IMR-90 (cell line): Measurements from ENCODE around the gene EXOC5. TPM values are rescaled to one million over a fixed set of nuclear protein-coding genes. Genes with fewer than 3 reads are reported as not detected.

Experiments used
- ATAC-seq: fragments of 200-7000 bp; cut with Tn5 transposase; 2 replicates; pipeline ENCODE4 v1.9.1; 2020; ENCODE audit warnings: low read depth, mild to moderate bottlenecking, moderate library complexity
- BruUV-seq: library from RNA; stranded (reverse); fragments of 400-500 nt; replicated peaks from 2 replicates; lab custom pipeline; 2021; lab: Mats Ljungman, UMichigan
- CTCF ChIA-PET: fragments of 300-600 bp; formaldehyde crosslinking; extraction: SDS; loops from one replicate; lab custom pipeline; 2021; ENCODE audit warnings: antibody characterized with exemption; lab: Yijun Ruan, JAX
- POLR2A ChIA-PET: fragments of 300-600 bp; sonication (Branson Sonifier 250); formaldehyde crosslinking; loops from one replicate; lab custom pipeline; 2022; ENCODE audit warnings: antibody characterized with exemption; ENCODE audit not compliant: unreplicated experiment; lab: Charles Lee
- DNase-seq: peaks from one replicate; pipeline ENCODE4 v3.0.0; 2013
- H2AFZ ChIP-seq: replicated peaks from 2 replicates; pipeline ENCODE3; 2013; ENCODE audit warnings: low read length, mild to moderate bottlenecking; ENCODE audit not compliant: poor library complexity
- H2AK5ac ChIP-seq: 2 replicates; pipeline ENCODE4 v1.6.1; 2013; ENCODE audit warnings: low read depth, low read length, inconsistent platforms
- H2AK9ac ChIP-seq: replicated peaks from 2 replicates; pipeline ENCODE3; 2013; ENCODE audit warnings: mild to moderate bottlenecking, low read depth, low read length, moderate library complexity; ENCODE audit not compliant: poor library complexity
- H2BK120ac ChIP-seq: 2 replicates; pipeline ENCODE4 v1.6.1; 2013; ENCODE audit warnings: low read depth, low read length, inconsistent platforms
- H2BK15ac ChIP-seq: 3 replicates; pipeline ENCODE4 v1.6.1; 2013; ENCODE audit warnings: low read depth, low read length, inconsistent platforms
- H2BK20ac ChIP-seq: 2 replicates; pipeline ENCODE4 v1.6.1; 2013; ENCODE audit warnings: low read depth, mild to moderate bottlenecking, inconsistent platforms, low read length, moderate library complexity
- H2BK5ac ChIP-seq: 2 replicates; pipeline ENCODE4 v1.6.1; 2013; ENCODE audit warnings: mild to moderate bottlenecking, low read depth, low read length, inconsistent platforms; ENCODE audit not compliant: poor library complexity, severe bottlenecking
- H3K14ac ChIP-seq: replicated peaks from 2 replicates; pipeline ENCODE4 v1.6.1; 2013; ENCODE audit warnings: low read depth, low read length, inconsistent platforms
- H3K18ac ChIP-seq: 2 replicates; pipeline ENCODE4 v1.6.1; 2013; ENCODE audit warnings: low read depth, low read length, control low read depth
- H3K23ac ChIP-seq: 2 replicates; pipeline ENCODE4 v1.6.1; 2013; ENCODE audit warnings: low read depth, low read length, inconsistent platforms
- H3K27ac ChIP-seq: 2 replicates; pipeline ENCODE4 v1.5.1; 2013; ENCODE audit warnings: mild to moderate bottlenecking, control low read depth, low read length; ENCODE audit not compliant: insufficient read depth
- H3K27me3 ChIP-seq: 2 replicates; pipeline ENCODE4 v1.6.1; 2013; ENCODE audit warnings: low read length; ENCODE audit not compliant: control insufficient read depth, insufficient read depth
- H3K36me3 ChIP-seq: 2 replicates; pipeline ENCODE4 v1.6.1; 2013; ENCODE audit warnings: low read length, mixed read lengths; ENCODE audit not compliant: control insufficient read depth, insufficient read depth
- H3K4ac ChIP-seq: 2 replicates; pipeline ENCODE4 v1.6.1; 2013; ENCODE audit warnings: low read depth, low read length, inconsistent platforms
- H3K4me1 ChIP-seq: 2 replicates; pipeline ENCODE4 v1.6.1; 2013; ENCODE audit warnings: low read length, mixed read lengths; ENCODE audit not compliant: control insufficient read depth, insufficient read depth
- H3K4me2 ChIP-seq: 2 replicates; pipeline ENCODE4 v1.6.1; 2013; ENCODE audit warnings: low read depth, mild to moderate bottlenecking, control low read depth, low read length, moderate library complexity
- H3K4me3 ChIP-seq: 2 replicates; pipeline ENCODE4 v1.5.1; 2013; ENCODE audit warnings: low read depth, mild to moderate bottlenecking, control low read depth, low read length, moderate library complexity; ENCODE audit not compliant: insufficient read depth
- H3K56ac ChIP-seq: 2 replicates; pipeline ENCODE4 v1.6.1; 2013; ENCODE audit warnings: low read length, inconsistent platforms; ENCODE audit not compliant: insufficient read depth; ENCODE audit errors: extremely low read depth
- H3K79me1 ChIP-seq, 2 experiments: 2 replicates each; pipeline ENCODE4 v1.6.1; 2013; ENCODE audit warnings: low read length in 2 of 2, inconsistent platforms in 1 of 2, low read depth in 1 of 2
- H3K9ac ChIP-seq: 2 replicates; pipeline ENCODE4 v1.6.1; 2013; ENCODE audit warnings: low read depth, low read length, control low read depth
- H3K9me1 ChIP-seq: 2 replicates; pipeline ENCODE4 v1.6.1; 2013; ENCODE audit warnings: low read length, inconsistent platforms; ENCODE audit not compliant: insufficient read depth
- H3K9me3 ChIP-seq: 2 replicates; pipeline ENCODE4 v1.6.1; 2013; ENCODE audit warnings: low read length; ENCODE audit not compliant: control insufficient read depth, insufficient read depth
- H4K20me1 ChIP-seq: 2 replicates; pipeline ENCODE4 v1.6.1; 2013; ENCODE audit warnings: low read length, inconsistent platforms; ENCODE audit not compliant: insufficient read depth
- H4K5ac ChIP-seq: 2 replicates; pipeline ENCODE4 v1.6.1; 2013; ENCODE audit warnings: mild to moderate bottlenecking, low read depth, low read length, control low read depth
- H4K8ac ChIP-seq, 2 experiments: 2 replicates each; pipeline ENCODE4 v1.6.1; 2013; ENCODE audit warnings: low read depth in 2 of 2, low read length in 2 of 2, control low read depth in 1 of 2, inconsistent platforms in 1 of 2
- H4K91ac ChIP-seq: 2 replicates; pipeline ENCODE4 v1.6.1; 2013; ENCODE audit warnings: low read depth, low read length, inconsistent platforms; ENCODE audit not compliant: insufficient read depth
- BHLHE40 ChIP-seq: fragments of 150-350 bp; IDR thresholded peaks from 2 replicates; pipeline ENCODE4 v1.6.1; 2016; ENCODE audit warnings: mild to moderate bottlenecking, low read depth, low read length
- CEBPB ChIP-seq: IDR thresholded peaks from 2 replicates; pipeline ENCODE4 v1.6.1; 2012; ENCODE audit warnings: low read depth, low read length, improper control_type of control experiment
- CHD1 ChIP-seq: IDR thresholded peaks from 2 replicates; pipeline ENCODE4 v1.6.1; 2012; ENCODE audit warnings: low read depth, low read length, improper control_type of control experiment
- CTCF ChIP-seq: conservative IDR thresholded peaks from 2 replicates; pipeline ENCODE4 v1.5.1; 2012; ENCODE audit warnings: mild to moderate bottlenecking, low read depth, low read length, improper control_type of control experiment
- ELK1 ChIP-seq: fragments of 150-350 bp; IDR thresholded peaks from 2 replicates; pipeline ENCODE4 v1.6.1; 2016; ENCODE audit warnings: low read depth, mild to moderate bottlenecking, low read length, moderate library complexity, borderline replicate concordance
- FOS ChIP-seq: fragments of 150-350 bp; IDR thresholded peaks from 2 replicates; pipeline ENCODE4 v1.6.1; 2016; ENCODE audit warnings: low read depth, low read length
- MAZ ChIP-seq: IDR thresholded peaks from 2 replicates; pipeline ENCODE4 v1.6.1; 2012; ENCODE audit warnings: low read depth, mild to moderate bottlenecking, low read length, improper control_type of control experiment, moderate library complexity, borderline replicate concordance
- NFE2L2 ChIP-seq: fragments of 150-350 bp; IDR thresholded peaks from 2 replicates; pipeline ENCODE4 v1.6.1; 2016; ENCODE audit warnings: low read depth, mild to moderate bottlenecking, low read length
- RCOR1 ChIP-seq: IDR thresholded peaks from 2 replicates; pipeline ENCODE4 v1.6.1; 2012; ENCODE audit warnings: mild to moderate bottlenecking, low read length, improper control_type of control experiment; ENCODE audit not compliant: insufficient replicate concordance
- RFX5 ChIP-seq: IDR thresholded peaks from 2 replicates; pipeline ENCODE4 v1.8.0; 2012; ENCODE audit warnings: low read depth, mild to moderate bottlenecking, low read length, moderate library complexity
- USF2 ChIP-seq: fragments of 150-350 bp; IDR thresholded peaks from 2 replicates; pipeline ENCODE4 v1.6.1; 2017; ENCODE audit warnings: mild to moderate bottlenecking, antibody characterized with exemption, low read length, low read depth
- WGBS, 2 experiments: methylation state at CpG; one replicate each; pipeline versions ENCODE4 v1.1.5 to v1.1.7; 2013; ENCODE audit warnings: missing lambda C conversion rate in 2 of 2; ENCODE audit not compliant: insufficient read length in 1 of 2; ENCODE audit errors: extremely low coverage in 2 of 2; 5-methylcytosine and 5-hydroxymethylcytosine counted together
- dilution Hi-C: fragments of 300-500 bp; cut with HindIII; formaldehyde crosslinking; loops from one replicate; pipeline ENCODE4 v1.14.3; 2018; ENCODE audit warnings: low sequenced_read_pairs; ENCODE audit not compliant: unreplicated experiment
- in situ Hi-C: fragments of 300-500 bp; cut with MboI; formaldehyde crosslinking; loops from 3 replicates; pipeline ENCODE4 v1.14.3; 2019; ENCODE audit warnings: low sequenced_read_pairs, inconsistent platforms, mixed read lengths
- intact Hi-C: fragments of 100-400 bp; cut with micrococcal nuclease; formaldehyde crosslinking; loops from 2 replicates; pipeline ENCODE4 v1.10.0; 2022
- polyA plus RNA-seq, 3 experiments: library from polyadenylated mRNA; depleted of rRNA; stranded (reverse); fragments of >200 nt; gene quantifications; 2 replicates each; pipeline ENCODE4 v1.2.3, GENCODE V29; 2012; ENCODE audit warnings: low replicate concordance in 1 of 3
- total RNA-seq: library from RNA; depleted of rRNA; stranded (reverse); fragments of >200 nt; gene quantifications from 2 replicates; pipeline ENCODE4 v1.2.3, GENCODE V29; 2012

The EXOC5 gene
- total and polyA plus RNA-seq, 2 of the 4 experiments (the other 2 are of a cell fraction), result 22.4 to 52.5 TPM

- H3K14ac ChIP-seq, result no peak overlapping the region
- no peaks in the 10 kb centered on the region for H3K4me1 ChIP-seq
- H3K4me3 ChIP-seq, result no peak overlapping the region
- no peak for TF ChIP-seq FOS
- TF ChIP-seq ELK1, result no peak
- no peak for TF ChIP-seq CHD1
- no peak for TF ChIP-seq CEBPB
- no peak for TF ChIP-seq CTCF
- no peak for TF ChIP-seq MAZ
- TF ChIP-seq RCOR1, result no peak
- no peak for TF ChIP-seq RFX5
- TF ChIP-seq NFE2L2, result no peak
- no peak for TF ChIP-seq USF2
- TF ChIP-seq BHLHE40, result no peak
- H2AK5ac ChIP-seq, result no peak overlapping the region
- ATAC-seq (no peak), DNase-seq (no peak)
- H3K18ac ChIP-seq, result no peak overlapping the region
- no peak overlapping the region for H2BK5ac ChIP-seq
- no peak overlapping the region for H2BK15ac ChIP-seq
- no peak overlapping the region for H3K27ac ChIP-seq
- H2AK9ac ChIP-seq, result no peak overlapping the region
- no peak overlapping the region for H2AFZ ChIP-seq
- no peaks in the 10 kb centered on the region for H3K9me3 ChIP-seq
- ChIA-PET CTCF (interaction anchor here (0.7 kb wide), 1 partner anchor 13 kb away, joined by 3 read pairs; no protein-coding TSS in a partner anchor), POLR2A (no interaction called here)
- dilution Hi-C loops (no loop called here), intact Hi-C loops (no loop called here), in situ Hi-C loops (loop anchor here (25.0 kb wide), 1 partner anchor 641 kb away; no protein-coding TSS in a partner anchor)
- H4K5ac ChIP-seq, result no peak overlapping the region
- no CpG with 5 or more reads among the region's 5 CpGs for WGBS, 2 experiments
- H3K4me2 ChIP-seq, result no peak overlapping the region
- BruUV-seq, result no TSS peak
- no peak overlapping the region for H2BK20ac ChIP-seq
- no peak overlapping the region for H3K56ac ChIP-seq
- peaks cover 11% of the 10 kb centered on the region for H3K27me3 ChIP-seq
- no peaks in the 10 kb centered on the region for H4K20me1 ChIP-seq
- H2BK120ac ChIP-seq, result no peak overlapping the region
- H3K23ac ChIP-seq, result no peak overlapping the region
- no peak overlapping the region for H4K91ac ChIP-seq
- no peaks in the 10 kb centered on the region for H3K79me1 ChIP-seq
- no peak overlapping the region for H3K4ac ChIP-seq
- no peak overlapping the region for H3K9ac ChIP-seq
- H3K9me1 ChIP-seq, result no peaks in the 10 kb centered on the region
- no peak overlapping the region for H4K8ac ChIP-seq
- H3K36me3 ChIP-seq, result no peaks in the 10 kb centered on the region
Observed at GRCh38 chr14:57302883-57303282, 34.2 kb upstream of the EXOC5 start.
